ENCODE results near the gene ZNF71.

DNA sequence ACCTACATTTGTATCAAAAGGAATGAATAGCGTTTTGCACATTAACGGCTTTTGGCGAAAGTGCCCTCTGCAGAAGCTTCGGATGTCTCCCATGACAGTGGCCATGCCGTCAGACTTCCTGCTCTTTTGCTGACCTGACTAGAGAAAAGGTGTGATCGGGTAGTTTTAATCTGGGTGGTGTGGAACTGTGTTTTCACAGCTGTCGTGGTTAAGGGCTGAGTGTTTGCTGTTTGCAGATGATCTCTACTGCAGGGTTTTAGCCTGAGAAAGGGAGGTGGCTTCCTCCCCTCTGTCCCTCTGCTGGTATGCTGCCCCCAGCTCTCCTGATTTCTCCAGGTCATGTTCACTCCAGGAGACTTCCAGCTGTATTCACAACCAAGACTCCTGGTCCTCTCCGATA is 22.4 kb downstream of the ZNF71 start:
- TF ChIP-seq EZH2 (IDR thresholded peaks at IDR 0.05; ENCODE audit: insufficient read depth, poor library complexity, severe bottlenecking) (no peak), EZH2phosphoT487 (IDR thresholded peaks at IDR 0.05; ENCODE audit: insufficient read depth, low read depth) (no peak)

Data from GM23248 (cell line).